ENCODE data around the gene MAEA. TPM values are rescaled to one million over a fixed set of nuclear protein-coding genes. Genes with fewer than 3 reads are reported as not detected.

Gene MAEA
- total and polyA plus RNA-seq, 4 experiments from 2014 or later, result 54.1 to 106 (median 85.8) TPM

DNA sequence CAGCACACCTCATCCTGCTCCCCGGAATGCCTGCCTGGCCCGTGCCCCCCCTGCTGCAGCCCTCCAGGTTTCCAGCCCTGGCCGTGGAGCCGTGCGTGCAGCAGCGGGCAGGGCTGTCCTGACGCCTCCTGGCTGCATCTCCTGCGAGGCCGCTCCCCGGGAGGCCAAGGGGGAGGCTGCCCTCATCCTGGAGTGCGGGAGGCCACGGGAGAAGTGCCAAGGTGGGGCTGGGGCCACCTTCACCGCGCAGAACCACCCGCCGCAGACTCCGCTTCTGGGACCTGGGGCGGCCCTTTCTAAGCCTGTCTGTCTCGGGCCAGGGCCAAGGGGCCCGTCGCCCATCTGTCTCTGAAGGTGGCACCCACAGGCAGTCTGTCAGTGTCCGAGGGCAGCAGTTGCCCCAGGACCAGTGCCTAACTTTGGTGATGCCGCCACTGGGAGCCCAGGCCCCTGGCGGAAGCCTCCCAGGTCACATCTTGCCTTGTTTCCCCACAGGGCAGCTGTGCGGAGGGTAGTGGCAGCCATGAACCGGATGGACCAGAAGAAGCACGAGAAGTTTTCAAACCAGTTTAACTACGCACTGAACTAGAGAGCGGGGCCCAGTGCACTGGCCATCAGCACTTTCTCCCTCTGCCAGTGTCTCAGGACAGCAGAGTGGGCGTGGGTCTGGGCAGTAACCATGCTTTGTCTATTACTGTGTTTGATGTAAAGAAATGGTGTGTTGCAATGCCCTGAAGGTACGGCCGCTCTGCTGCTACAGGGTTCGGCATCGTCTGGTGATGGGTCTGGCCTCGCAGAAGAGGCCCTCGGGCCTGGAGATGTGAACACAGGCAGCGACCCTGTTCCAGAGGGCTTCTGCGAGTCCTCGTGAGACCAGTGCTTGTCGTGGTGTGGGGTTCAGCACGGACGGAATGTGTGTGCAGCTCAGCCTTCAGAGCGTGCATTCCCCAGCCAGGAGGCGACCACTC is 96.0 kb downstream of the MAEA start:
- H3K4me3 ChIP-seq (ENCODE audit: low read length in 2 of 2), result no peak overlapping the region
- Mint-ChIP-seq H3K4me1 (no peaks in the 10 kb centered on the region), H3K27ac (no peak overlapping the region), H3K9me3 (peaks cover 0 to 23% (median 18%) of the 10 kb centered on the region in 8 donors), H3K27me3 (no peaks in the 10 kb centered on the region), H3K4me3 (no peak overlapping the region), H3K36me3 (peaks cover 33 to 36% of the 10 kb centered on the region in 2 donors)
- no peaks in the 10 kb centered on the region for H3K4me1 ChIP-seq (ENCODE audit: insufficient read depth, low read length)
- no peak overlapping the region for H3K27ac ChIP-seq (ENCODE audit: low read depth, low read length)
- ChIA-PET POLR2A (ENCODE audit: partially characterized antibody) (no interaction called here), CTCF (ENCODE audit: partially characterized antibody) (no interaction called here)
- H3K36me3 ChIP-seq (ENCODE audit: insufficient read depth, low read length), result peaks cover 7% of the 10 kb centered on the region
- no peaks in the 10 kb centered on the region for H3K27me3 ChIP-seq (ENCODE audit: insufficient read depth, low read length)
- DNase-seq, result peak in 1 of 5 donors; percentile 11
- no peaks in the 10 kb centered on the region for H3K9me3 ChIP-seq (ENCODE audit: control insufficient read depth in 1 of 2, low read length in 2 of 2)
- intact Hi-C loops (cut with micrococcal nuclease), result no loop called here

Other genes with a start within 250 kb of the MAEA start
- 1 to 10 TPM; 2.3 to 2.4 TPM for gene RNF212, start 176.3 kb upstream of the MAEA start, total RNA-seq
- gene RNF212, start 176.3 kb upstream of the MAEA start, polyA plus RNA-seq, result 1 to 10 TPM; 3.7 to 4.2 TPM
- gene SPON2, start 117.3 kb upstream of the MAEA start, total RNA-seq, result 1 to 10 TPM; 7.2 TPM
- gene SPON2, start 117.3 kb upstream of the MAEA start, polyA plus RNA-seq, result 1 to 10 TPM; 5.4 to 8.4 TPM
- 100 to 1,000 TPM; 186 to 195 TPM for gene CTBP1, start 40.8 kb upstream of the MAEA start, total RNA-seq
- 10 to 100 TPM; 39.3 to 79.0 TPM for gene CTBP1, start 40.8 kb upstream of the MAEA start, polyA plus RNA-seq
- 10 to 100 TPM; 44.4 to 44.6 TPM for gene UVSSA, start 57.3 kb downstream of the MAEA start, total RNA-seq
- 1 to 10 TPM; 2.4 to 6.8 TPM for gene UVSSA, start 57.3 kb downstream of the MAEA start, polyA plus RNA-seq
- not detected for gene NKX1-1, start 116.6 kb downstream of the MAEA start, total RNA-seq
- gene NKX1-1, start 116.6 kb downstream of the MAEA start, polyA plus RNA-seq, result not detected